ENCODE results near the gene CAPN12. TPM values are rescaled to one million over a fixed set of nuclear protein-coding genes. Genes with fewer than 3 reads are reported as not detected.

CAPN12 gene
- polyA plus RNA-seq, 2 of the 4 experiments (the other 2 are of a cell fraction) = 10.0 to 11.7 TPM

- ATAC-seq (no peak), FAIRE-seq (peak; percentile 46), DNase-seq (ENCODE audit: low read depth in 1 of 2, low spot score in 1 of 2) (no peak)
- Histone ChIP-seq H3K4me1 (peaks cover 98% of the 10 kb centered on the region), H3K4me2 (peak overlapping the region; percentile 3; the same call in 1 of the 3 replicates), H3K27ac (peak overlapping the region; percentile 38 to 93; a peak in 5 of 6 replicates), H3K9me3 (no peaks in the 10 kb centered on the region), H3K4me3 (no peak overlapping the region)
- no peak for TF ChIP-seq ESRRA (IDR thresholded peaks at IDR 0.05; ENCODE audit: borderline replicate concordance, low read length)
- TF ChIP-seq FOSL2 (IDR thresholded peaks at IDR 0.05) = no peak
- TF ChIP-seq FOSL2 (CRISPR knock-in tag; IDR thresholded peaks at IDR 0.05) = no peak
- TF ChIP-seq MAFK (IDR thresholded peaks at IDR 0.05; ENCODE audit: partially characterized antibody) = no peak
- TF ChIP-seq PBX3 (IDR thresholded peaks at IDR 0.05) = no peak
- no peak for TF ChIP-seq CHD4 (IDR thresholded peaks at IDR 0.05; ENCODE audit: borderline replicate concordance)
- TF ChIP-seq NFE2L2 (conservative IDR thresholded peaks at IDR 0.05; ENCODE audit: low read length) = no peak
- no peak for TF ChIP-seq NR3C1 (IDR thresholded peaks at IDR 0.05)
- no peak for TF ChIP-seq TFCP2L1 (CRISPR knock-in tag; IDR thresholded peaks at IDR 0.05)
- ChIA-PET POLR2A (no interaction called here), CTCF (interaction anchor here (1.2 to 33.1 kb wide), 3 partner anchors 19 to 61 kb away, joined by 3 to 764 read pairs (median 3); no protein-coding TSS in a partner anchor)
- 98% methylated on average over 6 of the region's 6 CpGs for WGBS (ENCODE audit: missing lambda C conversion rate)
Measured at GRCh38 chr19:38697197-38697596, 47.1 kb downstream of the CAPN12 start.

GRCh38 chr19:38696729-38697055, 47.6 kb downstream of the CAPN12 start:
- ATAC-seq = no peak
- TF ChIP-seq BHLHE40 (IDR thresholded peaks at IDR 0.05; ENCODE audit: low read depth, low read length) = no peak
- TF ChIP-seq POLR2AphosphoS2 (conservative IDR thresholded peaks at IDR 0.05; ENCODE audit: low read length) = peak; percentile 91
- H3K4me2 ChIP-seq = no peak overlapping the region
- WGBS (ENCODE audit: missing lambda C conversion rate) = 91% methylated on average over 6 of the region's 6 CpGs
- FAIRE-seq = peak; percentile 84
- no peak overlapping the region for H3K4me3 ChIP-seq
- ChIA-PET CTCF (interaction anchor here (1.0 to 33.1 kb wide), 4 partner anchors 20 to 60 kb away, joined by 3 to 764 read pairs (median 4); no protein-coding TSS in a partner anchor), POLR2A (interaction anchor here (0.5 kb wide), 1 partner anchor 17 kb away, joined by 3 read pairs; no protein-coding TSS in a partner anchor)
- H3K9me3 ChIP-seq = no peaks in the 10 kb centered on the region
- no peak for DNase-seq (ENCODE audit: low read depth in 1 of 2, low spot score in 1 of 2)
- peak overlapping the region in 1 of 2 experiments; percentile 93; a peak in 4 of 6 replicates for H3K27ac ChIP-seq
- H3K4me1 ChIP-seq = peaks cover 100% of the 10 kb centered on the region

- FAIRE-seq (peak; percentile 94), ATAC-seq (no peak), DNase-seq (ENCODE audit: low read depth in 1 of 2, low spot score in 1 of 2) (no peak)
- H3K9me3 ChIP-seq = no peaks in the 10 kb centered on the region
- H3K4me2 ChIP-seq = no peak overlapping the region
- peak overlapping the region; percentile 93 to 94; a peak in 5 of 6 replicates for H3K27ac ChIP-seq
- 91% methylated on average over 22 of the region's 22 CpGs for WGBS (ENCODE audit: missing lambda C conversion rate)
- ChIA-PET POLR2A (interaction anchor here (0.5 kb wide), 1 partner anchor 16 kb away, joined by 3 read pairs; no protein-coding TSS in a partner anchor), CTCF (interaction anchor here (0.8 to 33.1 kb wide), 8 partner anchors 10 to 176 kb away, joined by 3 to 764 read pairs (median 4); no protein-coding TSS in a partner anchor)
- no peak overlapping the region for H3K4me3 ChIP-seq
- H3K4me1 ChIP-seq = peaks cover 100% of the 10 kb centered on the region
- TF ChIP-seq RCOR1 (IDR thresholded peaks at IDR 0.05; ENCODE audit: low read depth, low read length) (no peak), JUNB (IDR thresholded peaks at IDR 0.05) (no peak), EP300 (IDR thresholded peaks at IDR 0.05) (no peak), BCL3 (IDR thresholded peaks at IDR 0.05) (no peak), FOSL2 (IDR thresholded peaks at IDR 0.05) (no peak), FOSL2 (CRISPR knock-in tag; IDR thresholded peaks at IDR 0.05) (no peak), EHF (CRISPR knock-in tag; IDR thresholded peaks at IDR 0.05) (no peak), NFE2L2 (conservative IDR thresholded peaks at IDR 0.05; ENCODE audit: low read length) (no peak), CBX2 (IDR thresholded peaks at IDR 0.05; ENCODE audit: borderline replicate concordance, low read depth) (no peak), ZFP36 (IDR thresholded peaks at IDR 0.05; ENCODE audit: borderline replicate concordance, partially characterized antibody) (no peak), KDM1A (IDR thresholded peaks at IDR 0.05; ENCODE audit: low read depth) (no peak), ELK1 (IDR thresholded peaks at IDR 0.05; ENCODE audit: low read depth, low read length) (no peak), HOXB13 (CRISPR knock-in tag; IDR thresholded peaks at IDR 0.05; ENCODE audit: low read depth) (no peak)
Measured at GRCh38 chr19:38695832-38696728, 48.2 kb downstream of the CAPN12 start.
